ENCODE measurements around the gene ARHGAP10.

Gene ARHGAP10

DNA sequence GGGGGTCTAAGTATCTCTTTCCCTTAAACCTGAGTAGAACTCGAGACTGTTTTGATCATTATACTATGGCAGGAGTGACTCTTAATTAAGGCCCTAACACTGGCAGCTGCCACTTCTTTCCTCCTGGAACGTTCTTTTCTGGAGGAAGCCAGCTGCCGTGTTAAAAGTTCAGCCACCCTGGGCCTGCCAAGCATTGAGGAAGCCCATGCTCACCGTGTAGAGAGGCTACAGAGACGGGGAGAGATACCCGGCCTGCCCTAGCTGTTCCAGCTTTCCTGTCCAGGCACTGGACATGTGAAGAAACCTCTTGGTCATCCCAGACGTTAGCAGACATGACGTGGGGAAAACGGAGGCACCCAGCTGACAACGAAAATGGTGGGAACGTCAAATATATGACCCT is 274.1 kb downstream of the ARHGAP10 start:
- no peak for DNase-seq

DNA sequence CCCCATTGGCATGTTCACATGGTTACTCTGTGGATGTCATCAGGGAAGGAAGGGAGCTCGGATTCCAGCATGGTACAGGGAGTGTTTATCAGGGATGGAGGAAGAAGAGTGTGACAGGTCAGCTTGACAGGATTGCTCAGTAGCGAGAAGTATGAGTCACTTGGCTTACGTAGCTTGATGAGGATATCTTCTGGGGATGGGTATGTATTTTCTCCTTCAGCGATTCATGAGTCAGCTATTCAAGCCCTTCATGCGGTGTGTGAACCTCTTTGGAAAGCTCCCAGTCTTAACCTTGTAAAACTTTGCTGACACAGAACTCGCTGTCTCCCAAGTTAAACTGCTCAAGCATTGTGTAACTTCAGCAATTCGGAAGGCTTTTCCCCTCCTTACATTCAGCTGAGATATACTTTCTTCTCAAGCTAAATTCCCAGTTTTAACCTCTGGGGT is 275.4 kb downstream of the ARHGAP10 start:
- DNase-seq = no peak

DNA sequence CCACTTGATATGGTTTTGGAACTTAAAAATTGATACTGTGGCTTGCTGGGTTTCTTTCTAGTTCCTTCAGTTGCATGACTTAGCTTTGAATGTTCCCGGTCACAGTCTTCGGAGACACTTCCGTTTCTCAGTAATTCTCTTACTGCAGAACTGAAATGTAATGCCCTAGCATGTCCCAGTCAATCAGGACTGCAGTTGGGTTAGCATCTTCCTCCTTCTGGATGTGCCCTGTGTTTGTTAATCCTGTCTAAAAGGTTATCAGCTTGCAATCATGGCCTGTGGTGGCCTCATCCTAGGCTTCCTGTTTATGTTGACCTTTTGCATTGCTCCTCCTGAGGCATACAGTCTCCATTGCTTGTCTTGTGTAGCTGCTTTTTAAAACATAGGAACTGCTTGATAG is 275.9 kb downstream of the ARHGAP10 start:
- no peak for DNase-seq

GRCh38 chr4:148015058-148015457 is 283.2 kb downstream of the ARHGAP10 start:
- no peak for DNase-seq

GRCh38 chr4:148015468-148015867 is 283.6 kb downstream of the ARHGAP10 start:
- no peak for DNase-seq

DNA sequence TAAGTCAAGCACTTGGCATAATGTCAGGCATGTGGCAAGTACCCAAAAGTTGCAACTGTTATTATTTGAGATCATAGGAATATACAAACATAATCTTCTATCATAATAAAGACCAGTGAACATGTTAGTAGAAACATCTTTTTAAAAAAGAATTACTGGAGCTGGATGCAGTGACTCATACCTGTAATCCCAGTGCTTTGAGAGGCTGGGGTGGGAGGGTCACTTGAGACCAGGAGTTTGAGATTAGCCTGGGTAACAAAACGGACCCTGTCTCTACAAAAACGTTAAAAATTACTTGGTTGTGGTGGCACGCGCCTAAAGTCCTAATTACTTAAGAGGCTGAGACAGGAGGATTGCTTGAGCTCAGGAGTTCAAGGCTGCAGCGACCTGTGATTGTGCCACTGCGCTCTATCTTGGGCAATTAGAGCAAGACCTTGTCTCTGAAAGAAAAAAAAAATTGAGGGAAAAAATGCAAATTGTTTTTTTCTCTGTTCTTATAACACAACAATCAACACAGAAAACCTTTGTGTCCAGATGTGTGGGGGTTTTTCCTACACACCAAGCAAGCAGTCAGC is 284.3 kb downstream of the ARHGAP10 start:
- DNase-seq = no peak

DNA sequence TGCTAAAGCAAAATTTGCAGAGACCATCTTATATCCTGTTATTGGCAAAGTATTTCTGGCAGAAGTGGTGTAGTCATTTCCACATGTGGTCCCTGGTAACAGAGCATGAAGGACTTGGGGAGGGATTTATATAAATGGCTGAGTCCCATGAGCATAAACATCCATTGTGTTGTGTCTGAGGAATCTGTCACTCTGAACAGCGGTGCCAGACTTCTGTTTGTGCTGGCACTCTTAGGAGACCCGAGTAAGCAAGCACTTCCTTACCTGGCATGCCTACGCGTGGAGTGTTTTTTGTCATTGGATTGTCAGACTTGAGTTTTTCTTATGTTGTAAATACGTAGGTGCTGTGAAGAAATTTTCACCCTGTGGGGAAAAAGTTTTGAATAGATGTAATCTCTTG is 285.9 kb downstream of the ARHGAP10 start:
- no peak for DNase-seq

DNA sequence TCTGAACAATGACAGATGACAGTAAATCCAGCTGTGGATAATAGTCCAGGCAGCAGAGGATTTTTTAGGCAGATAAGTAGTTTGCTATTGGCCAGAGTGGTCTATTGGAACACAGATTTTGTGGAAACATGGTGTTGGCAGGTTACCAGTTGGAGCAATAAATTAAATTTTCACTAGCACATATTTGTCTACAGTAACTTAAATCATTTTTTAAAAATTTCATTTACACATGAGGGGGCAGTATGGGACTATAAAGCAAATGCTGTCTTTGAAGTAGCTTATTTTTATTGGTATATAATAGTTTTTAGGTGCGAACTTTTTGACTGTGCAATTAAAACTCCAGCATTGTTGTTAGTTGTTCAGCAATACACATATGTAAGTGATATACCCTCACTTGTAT is 289.8 kb downstream of the ARHGAP10 start:
- no peak for DNase-seq

DNA sequence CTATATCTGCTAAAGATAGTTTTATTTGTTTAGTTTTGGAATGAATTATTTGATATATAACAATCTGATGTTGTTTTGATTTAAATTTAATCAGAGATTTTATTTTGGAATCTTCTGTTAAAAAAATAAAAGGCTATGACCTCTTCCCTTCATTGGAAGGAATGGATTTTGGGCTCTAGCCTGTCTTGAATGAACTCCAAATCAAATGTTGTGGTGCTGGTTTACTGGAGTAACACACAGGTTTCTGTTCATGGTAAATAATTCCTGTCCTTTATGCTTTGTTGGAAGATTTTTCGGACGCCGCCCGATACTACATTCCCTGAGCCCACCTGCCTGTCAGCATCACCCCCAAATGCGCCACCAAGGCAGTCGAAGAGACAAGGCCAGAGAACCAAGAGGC is 291.1 kb downstream of the ARHGAP10 start:
- no peak for DNase-seq

GRCh38 chr4:148023512-148024181 is 291.8 kb downstream of the ARHGAP10 start:
- DNase-seq = no peak

DNA sequence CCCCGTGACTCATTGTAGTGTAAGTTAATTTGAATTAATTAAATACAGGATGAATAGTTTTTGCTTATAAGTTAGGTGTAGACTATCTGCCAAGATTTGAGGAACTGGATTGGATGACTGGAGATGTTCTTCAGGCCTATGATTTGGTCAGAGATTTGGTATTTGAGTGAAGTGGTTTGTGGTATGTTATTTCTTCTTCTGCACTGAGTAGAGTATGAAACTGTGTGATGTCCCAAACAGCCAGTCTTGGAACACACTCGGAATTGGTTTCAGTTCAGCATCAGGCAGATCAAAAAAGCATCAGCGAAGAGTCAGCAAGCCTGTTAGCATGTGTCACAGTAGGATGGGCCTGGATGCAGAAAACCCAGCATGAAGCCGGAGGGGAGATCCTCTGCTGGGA is 294.1 kb downstream of the ARHGAP10 start:
- DNase-seq = no peak

DNA sequence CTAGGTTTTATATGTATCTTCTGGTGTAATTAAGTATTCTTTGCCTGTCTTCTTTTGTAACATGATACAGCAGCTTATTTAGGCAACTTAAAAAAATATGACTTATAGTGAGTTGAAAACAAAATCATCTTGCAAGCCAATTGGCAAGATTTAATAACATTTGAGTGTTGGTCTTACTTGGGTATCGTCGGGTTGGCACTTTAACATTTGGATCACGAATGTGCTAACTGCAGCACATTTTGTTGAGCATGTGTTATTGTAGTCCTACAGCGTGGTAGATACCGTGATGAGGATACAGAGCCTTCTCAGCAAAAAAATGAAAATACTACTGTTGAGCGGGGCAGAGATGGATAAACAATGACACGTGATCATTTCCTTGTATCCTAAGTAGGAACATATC is 295.3 kb downstream of the ARHGAP10 start:
- no peak for DNase-seq

DNA sequence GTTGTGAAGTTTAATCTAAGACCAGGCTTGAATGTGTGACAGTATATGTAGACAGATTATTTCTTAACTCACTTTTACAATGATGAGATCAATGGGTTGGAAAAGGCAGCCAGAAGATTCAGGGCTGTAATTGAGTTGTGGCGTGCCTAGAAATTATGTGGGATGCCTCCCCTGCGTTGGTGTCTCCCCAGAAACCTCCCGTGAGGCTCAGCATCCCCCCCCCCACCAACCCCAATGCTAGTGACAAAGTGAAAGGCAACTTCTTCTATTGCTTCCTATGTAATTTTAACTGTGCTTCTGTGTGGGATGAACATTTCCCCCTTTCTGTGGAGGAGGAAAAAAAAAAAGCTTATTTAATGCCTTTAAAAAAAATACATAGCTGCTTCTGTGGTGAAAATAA is 297.9 kb downstream of the ARHGAP10 start:
- DNase-seq = no peak

- DNase-seq = no peak
Measured at GRCh38 chr4:148030193-148030873, 298.4 kb downstream of the ARHGAP10 start.

DNA sequence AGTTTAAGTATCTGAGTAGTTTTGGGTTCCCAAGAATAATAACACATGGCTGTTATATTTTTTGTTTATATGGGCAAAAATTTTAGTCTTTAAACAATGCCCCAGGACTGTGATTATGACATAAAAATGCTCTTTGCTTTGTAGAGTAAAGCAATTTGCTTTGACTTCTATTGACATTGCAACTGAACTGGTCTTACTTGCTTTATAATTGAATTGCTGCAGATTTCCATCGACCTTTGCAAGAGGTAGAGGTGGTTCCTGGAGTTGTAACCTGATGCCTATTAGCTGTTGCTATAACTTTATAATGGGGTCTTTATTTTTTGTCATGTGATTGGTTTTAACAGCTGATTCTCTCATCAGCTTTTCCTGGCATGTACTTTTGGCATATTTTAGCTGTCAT is 302.9 kb downstream of the ARHGAP10 start:
- no peak for DNase-seq

DNA sequence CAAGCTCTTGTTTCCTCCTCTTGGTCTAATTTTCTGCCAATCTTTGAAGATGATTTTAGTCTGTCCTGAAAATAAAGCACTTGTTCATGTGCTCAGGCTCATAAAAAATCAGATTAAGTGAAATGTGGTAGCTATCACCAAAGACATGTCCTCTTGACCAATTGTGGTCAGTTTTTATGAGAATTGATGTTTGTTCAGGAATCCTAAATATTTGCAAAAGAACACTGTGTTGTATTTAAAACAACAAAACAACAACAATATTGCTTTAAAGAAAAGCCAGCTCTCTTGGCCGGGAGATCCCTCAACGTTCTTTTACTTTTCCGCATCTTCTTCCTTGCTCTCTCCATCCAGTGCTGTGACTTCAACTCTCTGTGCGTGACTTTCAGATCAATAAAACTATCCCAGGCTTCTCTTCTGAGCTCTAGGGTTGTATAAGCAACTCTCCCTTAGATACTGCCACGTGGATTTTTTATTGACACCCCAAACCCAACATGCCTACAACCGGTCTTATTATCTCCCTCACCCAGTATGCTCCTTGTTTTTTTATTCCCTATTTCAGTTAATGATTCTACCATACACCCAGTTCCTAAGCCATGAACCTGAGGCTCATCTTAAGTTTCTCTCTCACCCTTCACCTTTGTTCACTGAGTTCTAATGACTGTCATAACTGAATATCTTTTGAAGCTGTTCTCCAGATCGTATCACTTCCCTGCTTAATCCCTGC is 309.9 kb downstream of the ARHGAP10 start:
- DNase-seq = no peak

DNA sequence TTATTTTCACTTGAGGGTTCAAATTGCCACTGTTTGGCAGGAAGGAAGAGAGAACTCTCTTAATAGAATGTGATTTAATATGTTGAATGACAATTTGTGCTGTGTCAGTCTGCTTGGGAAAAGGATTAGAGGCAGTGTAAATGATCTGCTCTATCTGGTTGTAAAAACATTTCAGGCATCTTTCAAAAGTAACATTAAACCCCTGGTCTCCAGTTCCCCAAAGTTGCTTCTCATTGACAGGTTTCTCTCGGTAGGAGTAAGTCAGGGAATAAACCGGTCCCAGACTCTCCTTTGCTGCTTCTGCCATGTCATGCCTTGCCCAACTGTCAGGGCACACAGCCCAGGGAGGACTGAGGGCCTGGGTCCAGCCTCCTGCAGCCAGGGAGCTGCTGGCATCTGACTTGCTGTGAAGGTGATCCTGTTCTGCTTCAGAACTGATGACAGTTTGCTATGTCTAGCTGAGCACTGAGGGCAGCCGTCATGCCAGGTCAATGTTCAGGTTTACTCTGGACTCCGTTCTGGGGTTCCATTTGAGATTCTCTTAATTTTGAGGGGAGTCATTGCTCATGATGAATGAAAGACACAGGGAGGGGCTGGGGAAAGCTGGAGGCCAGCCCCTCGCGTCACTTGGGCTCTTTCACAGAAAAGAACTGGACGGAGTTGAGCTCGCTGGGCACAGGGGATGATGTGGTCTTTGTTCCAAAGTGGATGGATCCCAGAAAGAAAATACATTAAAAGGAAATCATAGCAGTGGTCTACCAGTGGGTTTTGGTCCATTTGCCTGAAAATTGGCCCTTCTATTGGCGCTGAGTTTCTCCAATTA is 312.4 kb downstream of the ARHGAP10 start:
- DNase-seq = peak; percentile 68

DNA sequence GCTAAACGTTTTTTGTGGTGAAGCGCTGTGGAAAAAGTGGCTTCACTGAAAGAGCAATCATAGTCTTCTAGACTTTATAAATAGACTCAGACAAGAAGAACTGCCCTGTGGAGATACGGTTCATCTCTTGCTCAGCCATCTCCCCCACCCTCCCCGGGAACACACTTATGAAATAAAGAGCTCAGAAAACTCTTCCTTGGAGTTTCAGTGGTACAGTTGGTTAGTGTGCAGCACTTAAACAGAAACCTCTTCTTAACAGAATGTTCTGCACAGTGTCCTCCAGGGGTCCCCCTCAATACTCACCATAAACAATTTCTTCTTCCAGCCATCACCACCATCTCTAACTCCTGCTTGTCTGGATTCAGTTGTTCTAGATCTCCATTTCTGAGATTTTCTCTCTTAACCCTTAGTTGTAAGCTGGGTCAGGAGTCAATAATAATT is 313.0 kb downstream of the ARHGAP10 start:
- no peak for DNase-seq

DNA sequence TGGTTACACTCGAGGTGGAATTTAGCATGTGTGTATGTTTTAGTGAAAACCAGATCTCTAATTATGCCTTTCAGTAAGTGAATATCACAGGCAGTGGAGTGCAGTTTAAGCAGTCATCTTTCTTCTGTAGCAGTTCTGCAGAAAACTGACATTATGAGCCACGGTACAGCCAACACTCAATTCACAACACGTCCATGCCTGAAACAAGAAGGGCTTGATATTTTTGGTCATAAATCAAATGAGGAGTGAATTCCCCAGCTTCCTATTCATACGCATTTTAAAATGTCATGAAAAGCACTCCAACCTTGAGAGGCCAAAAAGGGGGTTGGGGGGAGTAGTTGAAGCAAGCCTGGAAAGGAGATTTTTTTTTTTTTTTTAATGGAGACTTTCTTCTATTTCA is 316.7 kb downstream of the ARHGAP10 start:
- no peak for DNase-seq

- DNase-seq = no peak
Measured at GRCh38 chr4:148051403-148051802, 319.5 kb downstream of the ARHGAP10 start.

DNA sequence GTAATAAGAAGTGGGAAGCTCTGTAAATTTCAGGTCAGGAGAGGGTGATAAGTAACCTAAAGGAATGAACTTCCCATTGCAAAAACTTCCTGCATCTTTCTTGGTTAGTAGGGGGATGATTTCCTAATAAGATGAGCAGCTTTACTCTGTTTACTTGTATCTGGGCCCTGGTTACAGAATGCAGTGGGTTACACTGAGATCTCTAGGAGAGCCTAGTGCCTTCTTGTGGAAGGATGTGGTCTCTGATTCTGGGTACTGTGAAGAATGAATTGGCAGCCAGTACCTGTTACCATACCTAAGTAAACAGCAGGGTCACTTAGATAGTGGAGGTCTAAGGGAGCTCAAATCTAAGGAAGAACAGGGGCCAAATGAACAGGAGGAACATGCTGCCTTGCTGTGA is 320.6 kb downstream of the ARHGAP10 start:
- DNase-seq = no peak

GRCh38 chr4:148053298-148054003 is 321.6 kb downstream of the ARHGAP10 start:
- no peak for DNase-seq
